Hematopoietic multipotent progenitor cell treated with erythropoietin and hydrocortisone succinate and interleukin-3 and kit ligand, for 17 days (in vitro differentiated cells): ENCODE data around the gene ATP10A.

Source experiments
- DNase-seq: peaks from one replicate; pipeline ENCODE4 v3.0.0-alpha.2; 2015; ENCODE audit warnings: low spot score

The ATP10A gene

GRCh38 chr15:25717457-25718168, 145.5 kb downstream of the ATP10A start:
- DNase-seq = no peak

- DNase-seq = no peak
Measured at GRCh38 chr15:25717127-25717456, 146.0 kb downstream of the ATP10A start.

GRCh38 chr15:25716414-25717126, 146.6 kb downstream of the ATP10A start:
- no peak for DNase-seq

- no peak for DNase-seq
Measured at GRCh38 chr15:25715536-25716413, 147.4 kb downstream of the ATP10A start.

- DNase-seq = no peak
Measured at GRCh38 chr15:25714538-25714840, 148.6 kb downstream of the ATP10A start.

GRCh38 chr15:25713736-25714537, 149.2 kb downstream of the ATP10A start:
- DNase-seq = no peak

GRCh38 chr15:25712961-25713355, 150.2 kb downstream of the ATP10A start:
- no peak for DNase-seq

- DNase-seq = no peak
Measured at GRCh38 chr15:25712192-25712960, 150.8 kb downstream of the ATP10A start.

- DNase-seq = no peak
Measured at GRCh38 chr15:25711691-25712090, 151.4 kb downstream of the ATP10A start.

- no peak for DNase-seq
Measured at GRCh38 chr15:25711164-25711563, 152.0 kb downstream of the ATP10A start.

GRCh38 chr15:25710184-25710583, 152.9 kb downstream of the ATP10A start:
- no peak for DNase-seq

GRCh38 chr15:25709437-25710159, 153.5 kb downstream of the ATP10A start:
- no peak for DNase-seq

GRCh38 chr15:25708391-25708790, 154.7 kb downstream of the ATP10A start:
- no peak for DNase-seq

- DNase-seq = no peak
Measured at GRCh38 chr15:25707656-25708365, 155.3 kb downstream of the ATP10A start.

GRCh38 chr15:25706176-25706955, 156.8 kb downstream of the ATP10A start:
- no peak for DNase-seq

GRCh38 chr15:25705433-25706115, 157.6 kb downstream of the ATP10A start:
- no peak for DNase-seq

GRCh38 chr15:25703726-25704125, 159.4 kb downstream of the ATP10A start:
- no peak for DNase-seq

- DNase-seq = no peak
Measured at GRCh38 chr15:25701721-25702465, 161.2 kb downstream of the ATP10A start.
